ENCODE results near the gene TTLL12. TPM values are rescaled to one million over a fixed set of nuclear protein-coding genes. Genes with fewer than 3 reads are reported as not detected.

TTLL12 gene
- total and polyA plus RNA-seq, 2 donors from 2014 or later, result 11.5 to 26.3 TPM

DNA sequence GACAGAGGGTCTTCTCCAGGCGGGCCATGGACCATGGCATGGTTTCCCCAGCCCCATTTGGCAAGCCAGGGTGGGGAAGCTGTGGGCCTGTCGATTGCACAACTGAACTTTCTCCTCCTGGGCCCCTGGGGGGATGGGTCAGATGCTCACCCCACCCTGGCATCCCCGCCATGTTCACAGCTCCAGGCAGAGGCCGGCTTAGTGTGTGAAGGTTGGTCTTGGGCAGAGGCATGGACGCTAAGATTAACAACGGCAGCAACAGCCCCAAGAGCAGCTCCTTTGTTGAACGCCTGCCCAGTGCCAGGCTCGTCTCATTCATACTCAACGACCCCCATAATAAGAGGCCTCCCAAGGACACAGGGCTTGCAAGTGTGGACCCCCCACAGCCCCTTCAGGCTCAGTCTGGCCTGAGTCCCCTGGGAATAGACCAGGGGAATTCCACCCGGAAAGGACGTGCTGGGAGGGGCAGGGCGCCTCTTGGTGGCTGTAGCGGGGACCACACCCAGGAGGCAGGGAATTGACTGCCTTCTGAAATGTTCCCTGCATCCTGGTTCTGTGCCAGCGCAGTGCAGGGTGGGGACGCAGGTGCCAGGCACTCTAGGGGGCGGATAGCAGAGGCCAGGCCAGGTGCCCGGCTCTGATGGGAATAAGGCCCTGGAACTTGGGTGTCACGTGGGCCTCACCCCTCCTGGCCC is 27.3 kb downstream of the TTLL12 start:
- no peak overlapping the region for H3K27ac ChIP-seq (ENCODE audit: low read depth in 2 of 2, low read length in 2 of 2)
- DNase-seq (no peak), FAIRE-seq (no peak)
- H3K4me3 ChIP-seq (ENCODE audit: low read length in 3 of 3), result no peak overlapping the region
- H3K27me3 ChIP-seq (ENCODE audit: control insufficient read depth, insufficient read depth, low read length), result no peaks in the 10 kb centered on the region
- intact Hi-C loops (cut with DNase I), result no loop called here
- TF ChIP-seq CTCF (IDR thresholded peaks at IDR 0.05; ENCODE audit: borderline replicate concordance, extremely low read depth, insufficient read depth), result no peak
- no peaks in the 10 kb centered on the region for H3K36me3 ChIP-seq (ENCODE audit: control insufficient read depth in 2 of 3, insufficient read depth in 3 of 3, low read length in 3 of 3)
- no peaks in the 10 kb centered on the region for H3K9me3 ChIP-seq (ENCODE audit: control insufficient read depth in 2 of 3, insufficient read depth in 1 of 3, low read length in 3 of 3)
- no peak overlapping the region for H3K9ac ChIP-seq (ENCODE audit: low read length in 3 of 3)
- H3K4me1 ChIP-seq (ENCODE audit: control insufficient read depth in 2 of 3, insufficient read depth in 2 of 3, low read depth in 1 of 3, low read length in 3 of 3), result peaks cover 0 to 4% (median 0%) of the 10 kb centered on the region in 3 donors

DNA sequence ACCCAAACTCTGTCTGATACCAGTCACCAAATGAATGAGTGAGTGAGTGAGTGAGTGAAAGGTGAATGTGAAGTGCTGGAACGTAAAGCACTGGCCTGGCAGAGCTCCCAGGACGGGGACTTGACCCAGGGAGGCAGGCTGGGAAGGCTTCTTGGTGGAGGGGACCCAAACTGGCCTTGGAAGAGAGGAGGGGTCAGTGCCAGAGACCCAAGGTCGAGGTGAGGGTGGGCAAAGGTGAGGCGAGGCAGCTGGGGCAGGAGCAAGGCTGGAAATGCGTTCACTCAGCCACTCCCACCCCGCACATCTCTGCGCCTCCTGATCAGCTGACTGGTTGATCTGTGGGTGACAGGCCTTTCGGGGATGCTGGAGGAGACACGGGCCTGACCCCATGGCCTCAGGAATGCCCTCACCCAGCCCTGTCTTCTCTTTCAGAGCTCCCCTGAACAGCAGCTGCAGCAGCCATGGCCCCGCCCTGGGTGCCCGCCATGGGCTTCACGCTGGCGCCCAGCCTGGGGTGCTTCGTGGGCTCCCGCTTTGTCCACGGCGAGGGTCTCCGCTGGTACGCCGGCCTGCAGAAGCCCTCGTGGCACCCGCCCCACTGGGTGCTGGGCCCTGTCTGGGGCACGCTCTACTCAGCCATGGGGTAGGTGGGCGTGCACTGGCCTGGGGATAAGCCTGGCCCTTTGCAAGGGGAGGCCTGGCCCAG is 28.0 kb downstream of the TTLL12 start:
- intact Hi-C loops (cut with DNase I), result no loop called here
- Histone ChIP-seq H3K27ac (ENCODE audit: low read depth in 2 of 2, low read length in 2 of 2) (no peak overlapping the region), H3K36me3 (ENCODE audit: control insufficient read depth in 2 of 3, insufficient read depth in 3 of 3, low read length in 3 of 3) (no peaks in the 10 kb centered on the region), H3K4me3 (ENCODE audit: low read length in 3 of 3) (no peak overlapping the region), H3K9ac (ENCODE audit: low read length in 3 of 3) (no peak overlapping the region), H3K4me1 (ENCODE audit: control insufficient read depth in 2 of 3, insufficient read depth in 2 of 3, low read depth in 1 of 3, low read length in 3 of 3) (peaks cover 0 to 2% (median 0%) of the 10 kb centered on the region in 3 donors), H3K9me3 (ENCODE audit: control insufficient read depth in 2 of 3, insufficient read depth in 1 of 3, low read length in 3 of 3) (no peaks in the 10 kb centered on the region), H3K27me3 (ENCODE audit: control insufficient read depth, insufficient read depth, low read length) (no peaks in the 10 kb centered on the region)
- FAIRE-seq (no peak), DNase-seq (peak in 1 of 5 donors; percentile 63)
- TF ChIP-seq CTCF (IDR thresholded peaks at IDR 0.05; ENCODE audit: borderline replicate concordance, extremely low read depth, insufficient read depth), result no peak

- Histone ChIP-seq H3K9me3 (ENCODE audit: control insufficient read depth in 2 of 3, insufficient read depth in 1 of 3, low read length in 3 of 3) (no peaks in the 10 kb centered on the region), H3K4me3 (ENCODE audit: low read length in 3 of 3) (no peak overlapping the region), H3K36me3 (ENCODE audit: control insufficient read depth in 2 of 3, insufficient read depth in 3 of 3, low read length in 3 of 3) (no peaks in the 10 kb centered on the region), H3K27ac (ENCODE audit: low read depth in 2 of 2, low read length in 2 of 2) (no peak overlapping the region), H3K27me3 (ENCODE audit: control insufficient read depth, insufficient read depth, low read length) (no peaks in the 10 kb centered on the region), H3K4me1 (ENCODE audit: control insufficient read depth in 2 of 3, insufficient read depth in 2 of 3, low read depth in 1 of 3, low read length in 3 of 3) (peaks cover 0 to 2% (median 0%) of the 10 kb centered on the region in 3 donors), H3K9ac (ENCODE audit: low read length in 3 of 3) (no peak overlapping the region)
- FAIRE-seq (no peak), DNase-seq (peak in 1 of 5 donors; percentile 61)
- intact Hi-C loops (cut with DNase I), result no loop called here
- TF ChIP-seq CTCF (IDR thresholded peaks at IDR 0.05; ENCODE audit: borderline replicate concordance, extremely low read depth, insufficient read depth), result no peak
These were observed 28.9 kb downstream of the TTLL12 start for GRCh38 chr22:43157874-43158546.
